Bronchial epithelial cell (primary cell): Measurements from ENCODE around the gene TMUB1. TPM values are rescaled to one million over a fixed set of nuclear protein-coding genes. Genes with fewer than 3 reads are reported as not detected.
A peak's percentile ranks its signal among the peaks of the same experiment; 100 is the strongest.

Source experiments
- DNase-seq: peaks from one replicate; pipeline ENCODE4 v3.0.0-alpha.2; 2010; ENCODE audit warnings: low read depth
- FAIRE-seq: peaks from 2 replicates; lab custom pipeline; 2011; peaks lifted over from hg19 to GRCh38; lab: Jason Lieb, UNC
- H3K27me3 ChIP-seq: 2 replicates; pipeline ENCODE4 v1.5.1; 2011; ENCODE audit warnings: low read length; ENCODE audit not compliant: control insufficient read depth, insufficient read depth
- H3K36me3 ChIP-seq: 2 replicates; pipeline ENCODE4 v1.5.1; 2011; ENCODE audit warnings: low read length; ENCODE audit not compliant: control insufficient read depth, insufficient read depth
- H3K4me3 ChIP-seq: 2 replicates; pipeline ENCODE4 v1.5.1; 2011; ENCODE audit warnings: mild to moderate bottlenecking, low read depth, low read length, control low read depth
- CTCF ChIP-seq: IDR thresholded peaks from 2 replicates; pipeline ENCODE4 v1.5.1; 2011; ENCODE audit warnings: mild to moderate bottlenecking, moderate library complexity, low read length, control low read depth, inconsistent platforms; ENCODE audit not compliant: insufficient read depth, severe bottlenecking
- total RNA-seq: library from RNA; depleted of rRNA; stranded (reverse); fragments of >200 nt; gene quantifications from 2 replicates; pipeline ENCODE4 v1.2.1, GENCODE V29; 2014

Gene TMUB1
- total RNA-seq: 9.0 and 11.6 TPM in 2 replicates

- FAIRE-seq (no peak), DNase-seq (no peak)
- TF ChIP-seq CTCF: no peak
- H3K36me3 ChIP-seq: peaks cover 6% of the 10 kb centered on the region
- H3K27me3 ChIP-seq: no peaks in the 10 kb centered on the region
- peak within 1 kb of the TSS; percentile 72 for H3K4me3 ChIP-seq
Measured at GRCh38 chr7:151083071-151083823, at the start of gene TMUB1. Gene TMUB1 (minus strand): TSS chr7:151083493. CDS start chr7:151082563, 930 bp downstream.

GRCh38 chr7:151132461-151133205 is 49.3 kb upstream of the TMUB1 start:
- no peak for FAIRE-seq
- no peak for DNase-seq
- TF ChIP-seq CTCF: no peak
- H3K36me3 ChIP-seq: peaks cover 70% of the 10 kb centered on the region
- no peak overlapping the region for H3K4me3 ChIP-seq
- H3K27me3 ChIP-seq: no peaks in the 10 kb centered on the region

- DNase-seq: no peak
- no peak for FAIRE-seq
- TF ChIP-seq CTCF: no peak
- H3K27me3 ChIP-seq: no peaks in the 10 kb centered on the region
- H3K4me3 ChIP-seq: no peak overlapping the region
- peaks cover 71% of the 10 kb centered on the region for H3K36me3 ChIP-seq
Measured at GRCh38 chr7:151131592-151132293, 48.5 kb upstream of the TMUB1 start.

GRCh38 chr7:151131224-151131591 is 47.9 kb upstream of the TMUB1 start:
- DNase-seq: no peak

GRCh38 chr7:151130741-151131157 is 47.5 kb upstream of the TMUB1 start:
- FAIRE-seq: no peak
- Histone ChIP-seq H3K36me3 (peaks cover 68% of the 10 kb centered on the region), H3K27me3 (no peaks in the 10 kb centered on the region), H3K4me3 (no peak overlapping the region)
- no peak for TF ChIP-seq CTCF
- no peak for DNase-seq

More at GRCh38 chr7:151131224-151131591, 47.9 kb upstream of the TMUB1 start:
- no peak for FAIRE-seq
- no peaks in the 10 kb centered on the region for H3K27me3 ChIP-seq
- no peak overlapping the region for H3K4me3 ChIP-seq
- TF ChIP-seq CTCF: no peak
- peaks cover 72% of the 10 kb centered on the region for H3K36me3 ChIP-seq
